Measurements from ENCODE around the gene DNMBP.

DNA sequence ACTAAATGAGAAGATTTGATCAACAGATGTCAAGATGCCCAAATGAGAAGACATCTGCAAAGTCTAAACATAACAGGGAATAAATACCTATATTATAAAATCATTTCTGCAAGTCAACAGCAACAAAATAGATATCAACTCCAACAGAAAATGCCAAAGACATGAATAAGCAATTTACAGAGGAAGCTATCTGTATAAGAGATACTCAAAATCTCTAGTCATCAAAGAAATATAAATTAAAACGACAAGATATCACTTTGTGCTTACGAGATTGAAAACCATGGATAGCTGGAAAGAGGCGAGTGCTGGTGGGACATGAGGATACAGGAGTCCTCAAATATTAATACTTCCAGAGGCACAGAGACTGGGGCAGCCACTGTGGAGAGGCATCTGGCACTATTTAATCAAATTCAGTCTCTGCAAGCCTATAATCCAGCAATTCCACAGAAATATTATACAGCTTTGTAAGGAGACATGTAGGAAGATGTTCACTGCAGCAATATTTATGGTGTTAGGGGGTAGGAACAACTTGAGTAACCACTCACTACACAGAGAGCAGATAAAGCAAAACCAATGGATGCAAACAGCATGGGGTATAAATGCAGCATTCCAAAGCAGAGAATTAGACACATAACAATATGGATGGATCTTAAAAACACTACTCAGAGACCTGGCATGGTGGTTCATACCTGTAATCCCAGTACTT, 4.8 kb downstream of the DNMBP start:
- no peak for TF ChIP-seq POLR2A (IDR thresholded peaks at IDR 0.05)
- TF ChIP-seq, protein P1, sequence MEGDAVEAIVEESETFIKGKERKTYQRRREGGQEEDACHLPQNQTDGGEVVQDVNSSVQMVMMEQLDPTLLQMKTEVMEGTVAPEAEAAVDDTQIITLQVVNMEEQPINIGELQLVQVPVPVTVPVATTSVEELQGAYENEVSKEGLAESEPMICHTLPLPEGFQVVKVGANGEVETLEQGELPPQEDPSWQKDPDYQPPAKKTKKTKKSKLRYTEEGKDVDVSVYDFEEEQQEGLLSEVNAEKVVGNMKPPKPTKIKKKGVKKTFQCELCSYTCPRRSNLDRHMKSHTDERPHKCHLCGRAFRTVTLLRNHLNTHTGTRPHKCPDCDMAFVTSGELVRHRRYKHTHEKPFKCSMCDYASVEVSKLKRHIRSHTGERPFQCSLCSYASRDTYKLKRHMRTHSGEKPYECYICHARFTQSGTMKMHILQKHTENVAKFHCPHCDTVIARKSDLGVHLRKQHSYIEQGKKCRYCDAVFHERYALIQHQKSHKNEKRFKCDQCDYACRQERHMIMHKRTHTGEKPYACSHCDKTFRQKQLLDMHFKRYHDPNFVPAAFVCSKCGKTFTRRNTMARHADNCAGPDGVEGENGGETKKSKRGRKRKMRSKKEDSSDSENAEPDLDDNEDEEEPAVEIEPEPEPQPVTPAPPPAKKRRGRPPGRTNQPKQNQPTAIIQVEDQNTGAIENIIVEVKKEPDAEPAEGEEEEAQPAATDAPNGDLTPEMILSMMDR (IDR thresholded peaks at IDR 0.05) = no peak

Measured in thyroid gland (tissue), 4 donors.